HG03558 (cell line): Measurements from ENCODE around the gene XXYLT1.
"Not testable (repeated sequence)": the region's sequence is repeated elsewhere in the genome, so short reads cannot be mapped to it uniquely, and the experiment has no call there.

Source experiments
- ATAC-seq: cut with Tn5 transposase; IDR thresholded peaks from one replicate; pipeline ENCODE4 v1.9.1; 2021; ENCODE audit warnings: moderate number of reproducible peaks; ENCODE audit not compliant: unreplicated experiment; ENCODE audit errors: extremely low read depth

The XXYLT1 gene

GRCh38 chr3:195060531-195061291, 210.2 kb downstream of the XXYLT1 start:
- no peak for ATAC-seq

- ATAC-seq, result no peak
Observed at GRCh38 chr3:195060217-195060481, 210.8 kb downstream of the XXYLT1 start.

- no peak for ATAC-seq
Observed at GRCh38 chr3:195059471-195060216, 211.3 kb downstream of the XXYLT1 start.

- ATAC-seq, result no peak
Observed at GRCh38 chr3:195059006-195059350, 212.0 kb downstream of the XXYLT1 start.

- ATAC-seq, result no peak
Observed at GRCh38 chr3:195058336-195059005, 212.5 kb downstream of the XXYLT1 start.

- ATAC-seq, result no peak
Observed at GRCh38 chr3:195057716-195058115, 213.2 kb downstream of the XXYLT1 start.

- ATAC-seq, result no peak
Observed at GRCh38 chr3:195056506-195056905, 214.5 kb downstream of the XXYLT1 start.

GRCh38 chr3:195054311-195054710, 216.6 kb downstream of the XXYLT1 start:
- ATAC-seq, result no peak

GRCh38 chr3:195052939-195053338, 218.0 kb downstream of the XXYLT1 start:
- ATAC-seq, result no peak

- ATAC-seq, result not testable (repeated sequence)
Observed at GRCh38 chr3:195050296-195050695, 220.7 kb downstream of the XXYLT1 start.

- ATAC-seq, result no peak
Observed at GRCh38 chr3:195048059-195048905, 222.7 kb downstream of the XXYLT1 start.

GRCh38 chr3:195047536-195047935, 223.4 kb downstream of the XXYLT1 start:
- ATAC-seq, result no peak

- no peak for ATAC-seq
Observed at GRCh38 chr3:195046441-195046840, 224.5 kb downstream of the XXYLT1 start.

- ATAC-seq, result no peak
Observed at GRCh38 chr3:195045481-195046210, 225.3 kb downstream of the XXYLT1 start.

GRCh38 chr3:195044411-195044810, 226.5 kb downstream of the XXYLT1 start:
- no peak for ATAC-seq

GRCh38 chr3:195043607-195044339, 227.2 kb downstream of the XXYLT1 start:
- no peak for ATAC-seq

GRCh38 chr3:195042743-195043606, 228.0 kb downstream of the XXYLT1 start:
- ATAC-seq, result no peak
